Endothelial cell of umbilical vein (primary cell): ENCODE measurements around the gene AK8. TPM values are rescaled to one million over a fixed set of nuclear protein-coding genes. Genes with fewer than 3 reads are reported as not detected.

ENCODE experiments used
- BruUV-seq: library from RNA; stranded (reverse); fragments of 400-500 nt; replicated peaks from 2 replicates; lab custom pipeline; 2021; lab: Mats Ljungman, UMichigan
- CTCF ChIA-PET: fragments of 300-600, 350-600 bp; sonication (Branson Sonifier 250); formaldehyde crosslinking; loops from one replicate; lab custom pipeline; 2021; ENCODE audit warnings: antibody characterized with exemption, inconsistent platforms; lab: Charles Lee
- POLR2A ChIA-PET: fragments of 300-600, 350-600 bp; sonication (Branson Sonifier 250); formaldehyde crosslinking; loops from one replicate; lab custom pipeline; 2021; ENCODE audit warnings: antibody characterized with exemption, inconsistent platforms; lab: Charles Lee
- DNase-seq: peaks from one replicate; pipeline ENCODE4 v3.0.0-alpha.2; 2011; ENCODE audit warnings: low read depth, low spot score
- FAIRE-seq: peaks from 2 replicates; lab custom pipeline; 2011; peaks lifted over from hg19 to GRCh38; lab: Jason Lieb, UNC
- H2AFZ ChIP-seq: 2 replicates; pipeline ENCODE4 v1.6.0; 2012; ENCODE audit warnings: low read depth, low read length, control low read depth, inconsistent platforms
- H3K27ac ChIP-seq: 2 replicates; pipeline ENCODE4 v1.5.1; 2011; ENCODE audit warnings: low read depth, mild to moderate bottlenecking, control low read depth, low read length, moderate library complexity; ENCODE audit not compliant: insufficient read depth
- H3K27me3 ChIP-seq, 2 experiments: 2 replicates each; pipeline versions ENCODE4 v1.6.0 to v1.6.1; 2011; ENCODE audit warnings: low read length in 2 of 2, mixed read lengths in 1 of 2; ENCODE audit not compliant: control insufficient read depth in 2 of 2, insufficient read depth in 2 of 2
- H3K36me3 ChIP-seq, 2 experiments: 2 replicates in 1 of 2; 3 replicates in 1 of 2; pipeline ENCODE4 v1.5.1; 2011; ENCODE audit warnings: low read length in 2 of 2, mild to moderate bottlenecking in 1 of 2, moderate library complexity in 1 of 2; ENCODE audit not compliant: control insufficient read depth in 2 of 2, insufficient read depth in 2 of 2; ENCODE audit errors: extremely low read depth in 1 of 2
- H3K4me1 ChIP-seq: 3 replicates; pipeline ENCODE4 v1.5.1; 2011; ENCODE audit warnings: mild to moderate bottlenecking, low read length; ENCODE audit not compliant: control insufficient read depth, insufficient read depth; ENCODE audit errors: extremely low read depth
- H3K4me2 ChIP-seq: 2 replicates; pipeline ENCODE4 v1.6.1; 2011; ENCODE audit warnings: low read length, control low read depth, mixed read lengths; ENCODE audit not compliant: insufficient read depth
- H3K4me3 ChIP-seq, 3 experiments: fragments of 200-600 bp in 1 of 3; sonication (generic), shearing (Covaris generic) in 1 of 3; replicated peaks in 1 of 3; 2 replicates each; pipeline ENCODE4 v1.5.1; 2011 to 2016; ENCODE audit warnings: control low read depth in 3 of 3, low read length in 3 of 3, mild to moderate bottlenecking in 2 of 3, inconsistent platforms in 1 of 3, low read depth in 1 of 3, moderate library complexity in 1 of 3; ENCODE audit not compliant: insufficient read depth in 1 of 3
- H3K79me2 ChIP-seq: 2 replicates; pipeline ENCODE4 v1.6.0; 2012; ENCODE audit warnings: low read length, inconsistent platforms; ENCODE audit not compliant: control insufficient read depth, insufficient read depth
- H3K9ac ChIP-seq: replicated peaks from 2 replicates; pipeline ENCODE3; 2011; ENCODE audit warnings: low read length, control low read depth; ENCODE audit not compliant: insufficient read depth; ENCODE audit errors: extremely low read depth
- H3K9me1 ChIP-seq: replicated peaks from 3 replicates; pipeline ENCODE4 v1.6.0; 2011; ENCODE audit warnings: mild to moderate bottlenecking, low read length; ENCODE audit not compliant: control insufficient read depth, insufficient read depth; ENCODE audit errors: extremely low read depth
- H3K9me3 ChIP-seq: replicated peaks from 2 replicates; pipeline ENCODE4 v1.5.1; 2012; ENCODE audit warnings: low read length, inconsistent platforms; ENCODE audit not compliant: control insufficient read depth, insufficient read depth
- H4K20me1 ChIP-seq: replicated peaks from 2 replicates; pipeline ENCODE3; 2011; ENCODE audit warnings: mild to moderate bottlenecking, low read length; ENCODE audit not compliant: control insufficient read depth, insufficient read depth; ENCODE audit errors: extremely low read depth
- CTCF ChIP-seq, 2 donors: IDR thresholded peaks; 1 replicate in 1 of 2; 2 replicates in 1 of 2; pipeline ENCODE4 v1.5.1; 2011; ENCODE audit warnings: low read length in 2 of 2, mild to moderate bottlenecking in 2 of 2, moderate library complexity in 2 of 2, control low read depth in 1 of 2, inconsistent platforms in 1 of 2, low read depth in 1 of 2; ENCODE audit not compliant: insufficient read depth in 1 of 2; ENCODE audit errors: extremely low read depth in 1 of 2
- EZH2 ChIP-seq: IDR thresholded peaks from 2 replicates; pipeline ENCODE4 v1.6.1; 2012; ENCODE audit warnings: borderline replicate concordance, low read depth, mild to moderate bottlenecking, moderate library complexity, low read length, inconsistent platforms; ENCODE audit not compliant: severe bottlenecking
- FOS ChIP-seq: IDR thresholded peaks from 2 replicates; pipeline ENCODE4 v1.6.1; 2011; ENCODE audit warnings: mild to moderate bottlenecking, low read length, moderate library complexity, borderline replicate concordance; ENCODE audit not compliant: insufficient read depth
- GATA2 ChIP-seq: IDR thresholded peaks from 2 replicates; pipeline ENCODE4 v1.7.0; 2011; ENCODE audit warnings: low read depth, mild to moderate bottlenecking, moderate library complexity, mixed read lengths, low read length; ENCODE audit not compliant: insufficient read length, insufficient read depth
- JUN ChIP-seq: IDR thresholded peaks from 2 replicates; pipeline ENCODE4 v1.6.1; 2011; ENCODE audit warnings: borderline replicate concordance, low read depth; ENCODE audit not compliant: insufficient read length, insufficient read depth
- MYC ChIP-seq: IDR thresholded peaks from one replicate; pipeline ENCODE4 v1.6.1; 2011; ENCODE audit warnings: mild to moderate bottlenecking, low read depth, low read length
- POLR2A ChIP-seq: IDR thresholded peaks from 2 replicates; pipeline ENCODE4 v1.6.1; 2012; ENCODE audit warnings: low read depth, mild to moderate bottlenecking, control low read depth, low read length
- POLR2AphosphoS5 ChIP-seq: IDR thresholded peaks from 2 replicates; pipeline ENCODE4 v1.6.1; 2012; ENCODE audit warnings: low read depth, mild to moderate bottlenecking, control low read depth, low read length, moderate library complexity; ENCODE audit not compliant: insufficient read depth
- dilution Hi-C: fragments of 300-500 bp; cut with MboI; formaldehyde crosslinking; loops from one replicate; pipeline ENCODE4 v1.15.0; 2019; ENCODE audit warnings: low sequenced_read_pairs; ENCODE audit not compliant: extremely low pct_ligation_motif_present
- intact Hi-C: fragments of 100-400 bp; cut with micrococcal nuclease; formaldehyde crosslinking; loops from one replicate; pipeline ENCODE4 v1.10.0; 2022
- polyA plus RNA-seq, 4 experiments: library from polyadenylated mRNA; depleted of rRNA in 3 of 4; stranded (reverse) in 3 of 4; unstranded in 1 of 4; fragments of >200 nt; gene quantifications; 2 replicates each; pipeline versions ENCODE4 v1.2.1 to v1.2.3, GENCODE V29; 2011 to 2012; ENCODE audit warnings: missing spikeins in 1 of 4
- total RNA-seq: library from RNA; stranded (reverse); gene quantifications from 2 replicates; pipeline ENCODE4 v1.2.3, GENCODE V29; 2021
- TF ChIP-seq, protein P1 (sequence below): IDR thresholded peaks from 2 replicates; pipeline ENCODE4 v1.6.1; 2011; ENCODE audit not compliant: insufficient read depth, insufficient read length

The AK8 gene
- total and polyA plus RNA-seq, 2 donors (not counting 3 experiments of a cell fraction or from before 2014, with no cell fraction given) = 0.06 TPM; not detected in 1

DNA sequence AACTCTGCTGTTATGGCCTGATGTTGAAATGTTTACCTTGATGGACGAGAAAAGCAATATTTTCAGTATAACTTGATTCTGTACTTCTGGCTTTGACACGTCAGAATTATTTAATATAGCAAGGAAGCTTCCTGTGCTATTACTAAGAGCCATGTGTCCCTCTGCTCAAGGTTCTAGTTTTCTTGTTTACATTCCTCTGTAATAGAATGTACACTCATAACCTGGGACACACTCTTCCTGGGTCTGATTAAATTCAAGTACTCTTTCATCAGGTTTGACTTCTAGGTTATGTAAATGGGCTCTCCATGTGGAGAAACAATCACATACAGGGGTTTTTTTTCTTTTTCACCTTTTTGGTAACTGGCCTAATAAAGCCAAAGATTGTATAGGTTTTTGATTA, 174.7 kb downstream of the AK8 start:
- H3K9me3 ChIP-seq = no peaks in the 10 kb centered on the region
- H3K27ac ChIP-seq = no peak overlapping the region
- no peaks in the 10 kb centered on the region for H4K20me1 ChIP-seq
- intact Hi-C loops = no loop called here
- no peak overlapping the region for H3K4me2 ChIP-seq
- H3K36me3 ChIP-seq = no peaks in the 10 kb centered on the region
- DNase-seq = no peak
- TF ChIP-seq MYC (no peak), JUN (no peak), CTCF (IDR thresholded peaks at IDR 0.05; ENCODE audit: extremely low read depth in 1 of 2, insufficient read depth in 1 of 2, low read depth in 1 of 2, low read length in 2 of 2) (no peak), FOS (no peak), POLR2A (no peak), GATA2 (no peak), EZH2 (no peak), POLR2AphosphoS5 (no peak)
- TF ChIP-seq, protein P1, sequence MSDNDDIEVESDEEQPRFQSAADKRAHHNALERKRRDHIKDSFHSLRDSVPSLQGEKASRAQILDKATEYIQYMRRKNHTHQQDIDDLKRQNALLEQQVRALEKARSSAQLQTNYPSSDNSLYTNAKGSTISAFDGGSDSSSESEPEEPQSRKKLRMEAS = no peak
- BruUV-seq = no TSS peak
- no peaks in the 10 kb centered on the region for H3K79me2 ChIP-seq
- no peak overlapping the region for H3K4me3 ChIP-seq
- no peaks in the 10 kb centered on the region for H3K4me1 ChIP-seq
- no peak overlapping the region for H2AFZ ChIP-seq
- H3K9ac ChIP-seq = no peak overlapping the region
- dilution Hi-C loops = no loop called here
- ChIA-PET CTCF (interaction anchor here (0.9 to 1.1 kb wide), 3 partner anchors 12 to 66 kb away, joined by 3 to 4 read pairs (median 3); no protein-coding TSS in a partner anchor), POLR2A (no interaction called here)
- H3K9me1 ChIP-seq = no peaks in the 10 kb centered on the region
- FAIRE-seq = no peak
- no peaks in the 10 kb centered on the region for H3K27me3 ChIP-seq
